Upper lobe of right lung (tissue), 1 donor: Measurements from ENCODE around the gene NMT1. TPM values are rescaled to one million over a fixed set of nuclear protein-coding genes. Genes with fewer than 3 reads are reported as not detected.

Experiments used
- ATAC-seq: fragments of 200-7000 bp; cut with Tn5 transposase; one replicate; pipeline ENCODE4 v1.9.1; 2020; ENCODE audit warnings: mild to moderate bottlenecking, moderate library complexity
- DNase-seq: peaks from one replicate; pipeline ENCODE4 v3.0.0-alpha.2; 2020
- H3K27ac ChIP-seq: fragments of 200-600 bp; one replicate; pipeline ENCODE4 v1.8.0; 2022
- H3K27me3 ChIP-seq: fragments of 200-600 bp; one replicate; pipeline ENCODE4 v1.8.0; 2022; ENCODE audit warnings: mild to moderate bottlenecking
- H3K36me3 ChIP-seq: fragments of 200-600 bp; one replicate; pipeline ENCODE4 v1.8.0; 2022
- H3K4me1 ChIP-seq: fragments of 200-600 bp; one replicate; pipeline ENCODE4 v1.8.0; 2022
- H3K4me3 ChIP-seq: fragments of 200-600 bp; one replicate; pipeline ENCODE4 v1.8.0; 2022; ENCODE audit warnings: mild to moderate bottlenecking
- H3K9me3 ChIP-seq: fragments of 200-600 bp; one replicate; pipeline ENCODE4 v1.8.0; 2022
- intact Hi-C: fragments of 100-400 bp; cut with DNase I; formaldehyde crosslinking; loops from one replicate; pipeline ENCODE4 v1.11.0; 2022
- total RNA-seq: library from RNA; stranded (reverse); fragmentation: NEBNext Ultra II Directional; extraction: Animal tissue kit (Norgen Biotek cat#: 25700); gene quantifications from one replicate; pipeline ENCODE4 v1.2.1, GENCODE V29; 2021
- TF ChIP-seq, protein P1 (sequence below): fragments of 200-600 bp; IDR thresholded peaks from one replicate; pipeline ENCODE4 v1.8.0; 2022; ENCODE audit warnings: antibody characterized with exemption
- donor health status: DM: no; HTN: yes; CAD: no; lungs with severe emphysema.

NMT1 gene
- total RNA-seq, 1 donor from 2014 or later: 107 TPM

DNA sequence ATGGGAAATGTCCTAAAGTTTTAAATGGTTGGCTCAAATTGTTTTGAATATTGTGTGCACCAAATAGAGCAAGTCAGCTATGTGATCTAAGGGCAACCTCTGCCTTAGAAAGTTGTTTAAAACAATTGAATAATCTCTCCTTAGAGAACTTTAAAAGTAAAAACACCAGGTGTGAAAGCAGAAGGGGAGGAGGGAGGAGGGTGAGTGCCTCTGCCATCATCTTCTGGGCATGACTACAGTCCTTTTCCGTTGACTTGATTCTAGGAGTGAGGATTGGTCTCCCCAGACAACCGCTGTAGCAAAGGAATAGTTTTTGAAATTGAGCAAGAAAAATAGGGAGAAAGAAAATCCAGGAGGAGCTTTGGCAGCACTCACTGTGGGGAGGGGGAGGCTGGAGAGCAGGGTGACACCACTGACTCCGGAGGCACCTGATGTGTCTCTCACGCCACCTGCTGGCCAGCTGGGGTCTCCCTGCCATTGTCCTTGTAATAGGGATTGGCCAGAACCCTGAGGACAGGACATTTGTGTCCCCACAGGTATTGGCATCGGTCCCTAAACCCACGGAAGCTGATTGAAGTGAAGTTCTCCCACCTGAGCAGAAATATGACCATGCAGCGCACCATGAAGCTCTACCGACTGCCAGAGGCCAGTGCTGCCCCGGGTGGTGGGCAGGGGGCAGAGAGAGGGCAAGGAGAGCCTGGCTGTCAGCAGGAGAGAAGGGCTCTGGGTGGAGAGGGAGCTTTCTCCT, 37.9 kb downstream of the NMT1 start:
- Histone ChIP-seq H3K9me3 (no peaks in the 10 kb centered on the region), H3K27me3 (no peaks in the 10 kb centered on the region), H3K4me3 (no peak overlapping the region), H3K27ac (peak overlapping the region; percentile 36), H3K36me3 (peaks cover 94% of the 10 kb centered on the region), H3K4me1 (peaks cover 10% of the 10 kb centered on the region)
- intact Hi-C loops: no loop called here
- peak; percentile 94 for ATAC-seq
- peak; percentile 90 for DNase-seq
- TF ChIP-seq, protein P1, sequence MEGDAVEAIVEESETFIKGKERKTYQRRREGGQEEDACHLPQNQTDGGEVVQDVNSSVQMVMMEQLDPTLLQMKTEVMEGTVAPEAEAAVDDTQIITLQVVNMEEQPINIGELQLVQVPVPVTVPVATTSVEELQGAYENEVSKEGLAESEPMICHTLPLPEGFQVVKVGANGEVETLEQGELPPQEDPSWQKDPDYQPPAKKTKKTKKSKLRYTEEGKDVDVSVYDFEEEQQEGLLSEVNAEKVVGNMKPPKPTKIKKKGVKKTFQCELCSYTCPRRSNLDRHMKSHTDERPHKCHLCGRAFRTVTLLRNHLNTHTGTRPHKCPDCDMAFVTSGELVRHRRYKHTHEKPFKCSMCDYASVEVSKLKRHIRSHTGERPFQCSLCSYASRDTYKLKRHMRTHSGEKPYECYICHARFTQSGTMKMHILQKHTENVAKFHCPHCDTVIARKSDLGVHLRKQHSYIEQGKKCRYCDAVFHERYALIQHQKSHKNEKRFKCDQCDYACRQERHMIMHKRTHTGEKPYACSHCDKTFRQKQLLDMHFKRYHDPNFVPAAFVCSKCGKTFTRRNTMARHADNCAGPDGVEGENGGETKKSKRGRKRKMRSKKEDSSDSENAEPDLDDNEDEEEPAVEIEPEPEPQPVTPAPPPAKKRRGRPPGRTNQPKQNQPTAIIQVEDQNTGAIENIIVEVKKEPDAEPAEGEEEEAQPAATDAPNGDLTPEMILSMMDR: peak; percentile 89

DNA sequence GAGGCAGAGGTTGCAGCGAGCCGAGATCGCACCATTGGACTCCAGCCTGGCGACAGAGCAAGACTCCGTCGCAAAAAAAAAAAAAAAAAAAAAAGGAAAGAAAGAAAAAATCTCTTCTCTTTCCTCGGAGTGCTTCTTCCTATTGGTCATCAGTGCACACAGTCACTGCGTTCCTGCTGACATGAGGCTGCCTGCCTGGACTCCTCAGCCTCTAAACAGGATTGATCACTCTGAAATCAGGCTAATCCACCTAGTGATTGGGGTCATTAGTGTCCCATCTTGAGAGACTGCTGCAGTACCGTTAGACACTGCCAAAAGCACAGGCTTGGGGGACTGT, 40.4 kb downstream of the NMT1 start:
- peaks cover 94% of the 10 kb centered on the region for H3K36me3 ChIP-seq
- DNase-seq (no peak), ATAC-seq (no peak)
- no peaks in the 10 kb centered on the region for H3K27me3 ChIP-seq
- no peaks in the 10 kb centered on the region for H3K9me3 ChIP-seq
- H3K27ac ChIP-seq: no peak overlapping the region
- intact Hi-C loops: loop anchor here (10.0 kb wide), 1 partner anchor 57 kb away; no protein-coding TSS in a partner anchor
- TF ChIP-seq, protein P1: no peak
- H3K4me3 ChIP-seq: no peak overlapping the region
- H3K4me1 ChIP-seq: peaks cover 7% of the 10 kb centered on the region

DNA sequence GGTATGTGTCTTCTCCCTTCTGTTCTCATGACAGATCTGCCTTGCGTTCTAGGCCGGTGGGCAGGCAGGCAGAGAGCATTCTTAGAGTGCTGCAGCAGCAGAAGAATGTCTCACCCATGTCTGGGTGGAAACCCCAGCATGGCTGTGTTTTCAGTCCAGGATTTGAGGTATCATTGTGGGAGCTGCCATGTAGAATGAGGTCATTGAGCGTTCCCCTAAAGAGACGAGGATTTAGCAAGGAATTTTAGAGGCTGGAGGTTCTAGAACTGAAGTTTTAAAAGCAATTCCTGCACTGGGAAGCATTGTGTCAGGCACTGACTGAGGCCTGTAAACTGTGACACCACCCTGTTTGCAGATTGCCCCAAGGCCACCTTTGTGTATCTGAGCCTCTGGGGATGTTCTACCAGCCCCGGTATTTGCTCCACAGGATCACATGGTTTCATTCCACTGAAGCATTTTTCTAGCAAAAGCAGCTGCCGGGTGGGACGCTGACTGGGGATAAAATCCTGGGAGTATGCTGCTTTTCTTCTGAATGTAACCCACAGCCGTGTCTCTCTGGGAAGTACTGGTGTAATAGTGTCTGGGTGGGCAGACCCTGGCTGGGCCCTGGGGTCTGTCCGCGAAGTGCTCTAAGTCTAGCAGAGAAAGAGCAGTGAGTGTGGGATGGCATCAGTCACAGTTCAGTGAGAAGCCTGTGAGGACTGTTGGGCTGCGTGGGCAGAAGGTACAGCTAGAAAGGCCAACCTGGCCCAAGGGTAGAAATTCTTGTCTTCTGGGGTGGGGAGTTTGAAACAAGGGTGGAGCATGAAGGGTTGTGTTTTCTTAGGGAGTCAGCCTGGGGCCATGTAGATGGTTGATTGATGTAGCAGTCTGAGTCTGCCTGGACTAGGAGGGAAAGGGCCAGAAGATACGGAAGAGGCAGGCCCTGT, 41.0 kb downstream of the NMT1 start:
- H3K4me3 ChIP-seq: no peak overlapping the region
- no peaks in the 10 kb centered on the region for H3K27me3 ChIP-seq
- ATAC-seq (no peak), DNase-seq (no peak)
- peaks cover 94% of the 10 kb centered on the region for H3K36me3 ChIP-seq
- TF ChIP-seq, protein P1: no peak
- H3K27ac ChIP-seq: no peak overlapping the region
- no peaks in the 10 kb centered on the region for H3K9me3 ChIP-seq
- peaks cover 7% of the 10 kb centered on the region for H3K4me1 ChIP-seq
- intact Hi-C loops: loop anchor here (10.0 kb wide), 1 partner anchor 57 kb away; no protein-coding TSS in a partner anchor

DNA sequence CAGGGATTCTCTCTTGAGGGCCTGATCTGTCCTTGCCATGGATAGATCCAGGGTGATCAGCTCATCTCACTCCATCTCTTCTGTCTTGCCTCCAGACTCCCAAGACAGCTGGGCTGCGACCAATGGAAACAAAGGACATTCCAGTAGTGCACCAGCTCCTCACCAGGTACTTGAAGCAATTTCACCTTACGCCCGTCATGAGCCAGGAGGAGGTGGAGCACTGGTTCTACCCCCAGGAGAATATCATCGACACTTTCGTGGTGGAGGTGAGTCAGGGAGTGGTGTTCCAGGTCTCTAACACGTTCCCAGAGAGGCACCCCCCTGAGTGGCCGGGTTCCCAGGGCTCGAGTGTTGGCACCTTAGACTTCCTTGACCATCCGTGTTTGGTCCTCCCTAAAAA, 41.7 kb downstream of the NMT1 start:
- Histone ChIP-seq H3K36me3 (peaks cover 93% of the 10 kb centered on the region), H3K4me1 (peaks cover 7% of the 10 kb centered on the region), H3K4me3 (no peak overlapping the region), H3K9me3 (no peaks in the 10 kb centered on the region), H3K27ac (no peak overlapping the region), H3K27me3 (no peaks in the 10 kb centered on the region)
- TF ChIP-seq, protein P1: no peak
- DNase-seq (no peak), ATAC-seq (no peak)
- intact Hi-C loops: loop anchor here (10.0 kb wide), 1 partner anchor 58 kb away; no protein-coding TSS in a partner anchor

DNA sequence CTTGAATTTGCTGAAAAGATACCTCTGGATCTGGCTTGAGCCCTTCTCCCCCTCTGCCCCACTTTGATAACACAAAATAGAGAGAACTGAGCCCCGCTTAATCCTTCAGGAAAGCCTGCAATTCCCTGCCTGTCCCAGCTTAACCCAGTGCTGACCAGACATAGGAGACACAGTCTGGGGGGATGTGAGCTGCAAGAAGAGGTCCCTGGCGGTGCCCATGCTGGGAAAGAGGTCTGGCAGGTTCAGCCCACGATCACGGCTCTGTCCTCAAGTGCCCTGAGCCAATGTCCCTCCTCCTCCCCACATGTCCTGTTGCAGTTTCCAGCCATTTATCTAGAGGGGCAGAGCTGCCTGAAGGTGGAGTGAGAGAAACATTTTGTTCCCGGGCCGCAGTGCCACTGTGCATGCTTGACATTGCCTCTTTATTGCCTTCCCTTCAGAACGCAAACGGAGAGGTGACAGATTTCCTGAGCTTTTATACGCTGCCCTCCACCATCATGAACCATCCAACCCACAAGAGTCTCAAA, 42.2 kb downstream of the NMT1 start:
- Histone ChIP-seq H3K27ac (no peak overlapping the region), H3K4me3 (no peak overlapping the region), H3K4me1 (peaks cover 6% of the 10 kb centered on the region), H3K36me3 (peaks cover 88% of the 10 kb centered on the region), H3K9me3 (no peaks in the 10 kb centered on the region), H3K27me3 (no peaks in the 10 kb centered on the region)
- ATAC-seq (no peak), DNase-seq (no peak)
- intact Hi-C loops: loop anchor here (10.0 kb wide), 1 partner anchor 59 kb away; no protein-coding TSS in a partner anchor
- TF ChIP-seq, protein P1: no peak
